Neural crest cell (in vitro differentiated cells): Measurements from ENCODE around the gene BSND. TPM values are rescaled to one million over a fixed set of nuclear protein-coding genes. Genes with fewer than 3 reads are reported as not detected.

Source experiments
- DNase-seq: peaks from one replicate; pipeline ENCODE4 v3.0.0; 2021; ENCODE audit warnings: low read depth, mixed read lengths, low spot score
- H3K27ac Mint-ChIP-seq: one replicate; pipeline ENCODE4 v1.8.0; 2021; ENCODE audit warnings: mild to moderate bottlenecking, mixed read lengths; ENCODE audit not compliant: unreplicated experiment
- H3K27me3 Mint-ChIP-seq: 2 replicates; pipeline ENCODE4 v1.8.0; 2021; ENCODE audit warnings: low read depth, mild to moderate bottlenecking, mixed read lengths
- H3K36me3 Mint-ChIP-seq: 2 replicates; pipeline ENCODE4 v1.8.0; 2021; ENCODE audit warnings: low read depth, mild to moderate bottlenecking, mixed read lengths
- H3K4me1 Mint-ChIP-seq: 2 replicates; pipeline ENCODE4 v1.8.0; 2021; ENCODE audit warnings: mixed read lengths
- H3K4me3 Mint-ChIP-seq: one replicate; pipeline ENCODE4 v1.8.0; 2021; ENCODE audit warnings: mild to moderate bottlenecking, mixed read lengths
- H3K9me3 Mint-ChIP-seq: 2 replicates; pipeline ENCODE4 v1.8.0; 2021; ENCODE audit warnings: mixed read lengths
- CTCF ChIP-seq: fragments of 200-600 bp; sonication (generic); conservative IDR thresholded peaks from 2 replicates; pipeline ENCODE4 v1.5.0; 2021; ENCODE audit warnings: antibody characterized with exemption, mild to moderate bottlenecking
- total RNA-seq: library from RNA; stranded (reverse); gene quantifications from 2 replicates; pipeline ENCODE4 v1.2.1, GENCODE V29; 2021

Gene BSND
- total RNA-seq, 1 donor from 2014 or later, result not detected

DNA sequence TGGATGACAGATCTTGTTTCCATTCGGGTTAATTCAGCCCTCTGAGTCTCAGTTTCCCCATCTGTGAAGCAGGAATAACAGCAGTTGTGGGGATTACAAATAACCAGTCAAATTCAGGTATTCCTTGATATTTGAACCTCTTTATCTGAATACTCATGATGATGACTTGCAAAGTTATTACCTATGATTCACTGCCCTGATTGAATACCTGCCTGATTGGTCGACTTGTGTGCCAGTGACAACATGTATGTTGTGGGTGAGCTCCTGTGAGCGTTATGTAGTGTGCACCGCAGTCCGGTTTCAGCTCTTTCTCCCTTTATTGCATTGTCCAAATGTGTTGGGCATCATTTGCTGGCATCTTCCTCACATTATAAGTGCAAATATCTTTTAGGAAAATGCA, 27.8 kb upstream of the BSND start:
- no peak for TF ChIP-seq CTCF
- no peaks in the 10 kb centered on the region for H3K36me3 Mint-ChIP-seq
- no peak for DNase-seq
- H3K9me3 Mint-ChIP-seq, result no peaks in the 10 kb centered on the region
- H3K4me1 Mint-ChIP-seq, result peaks cover 5% of the 10 kb centered on the region
- no peak overlapping the region for H3K27ac Mint-ChIP-seq
- no peak overlapping the region for H3K4me3 Mint-ChIP-seq
- H3K27me3 Mint-ChIP-seq, result peaks cover 10% of the 10 kb centered on the region

DNA sequence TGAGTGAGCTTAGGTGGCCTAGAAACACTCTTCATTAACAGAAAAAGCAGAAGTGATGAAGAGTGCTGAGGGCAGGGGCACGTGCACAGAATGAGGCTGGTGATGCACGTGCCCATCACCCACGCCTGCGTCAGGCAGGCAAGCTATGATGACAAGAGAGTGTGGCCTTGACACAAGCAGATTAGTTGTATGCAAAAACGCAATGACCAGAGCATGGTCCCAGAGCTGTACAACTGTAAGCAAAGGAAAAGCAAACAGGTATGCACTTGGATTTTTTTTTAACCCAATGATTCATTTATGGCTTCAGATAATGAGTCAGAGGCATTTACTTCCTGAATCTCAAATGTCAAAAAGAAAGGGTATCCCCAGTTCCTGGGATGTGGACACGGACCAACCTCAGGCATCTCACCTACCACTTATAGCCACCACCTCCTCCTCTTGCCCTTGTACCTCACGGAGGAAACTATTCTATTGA, 27.4 kb upstream of the BSND start:
- H3K27me3 Mint-ChIP-seq, result peaks cover 10% of the 10 kb centered on the region
- no peaks in the 10 kb centered on the region for H3K9me3 Mint-ChIP-seq
- H3K4me1 Mint-ChIP-seq, result peaks cover 5% of the 10 kb centered on the region
- TF ChIP-seq CTCF, result no peak
- H3K36me3 Mint-ChIP-seq, result no peaks in the 10 kb centered on the region
- no peak for DNase-seq
- H3K27ac Mint-ChIP-seq, result no peak overlapping the region
- no peak overlapping the region for H3K4me3 Mint-ChIP-seq

- no peak for DNase-seq
- H3K27ac Mint-ChIP-seq, result peak overlapping the region; percentile 43
- no peaks in the 10 kb centered on the region for H3K36me3 Mint-ChIP-seq
- H3K4me1 Mint-ChIP-seq, result peaks cover 5% of the 10 kb centered on the region
- no peak for TF ChIP-seq CTCF
- no peak overlapping the region for H3K4me3 Mint-ChIP-seq
- H3K27me3 Mint-ChIP-seq, result peaks cover 18% of the 10 kb centered on the region
- no peaks in the 10 kb centered on the region for H3K9me3 Mint-ChIP-seq
Observed at GRCh38 chr1:54972436-54972835, 26.3 kb upstream of the BSND start.

DNA sequence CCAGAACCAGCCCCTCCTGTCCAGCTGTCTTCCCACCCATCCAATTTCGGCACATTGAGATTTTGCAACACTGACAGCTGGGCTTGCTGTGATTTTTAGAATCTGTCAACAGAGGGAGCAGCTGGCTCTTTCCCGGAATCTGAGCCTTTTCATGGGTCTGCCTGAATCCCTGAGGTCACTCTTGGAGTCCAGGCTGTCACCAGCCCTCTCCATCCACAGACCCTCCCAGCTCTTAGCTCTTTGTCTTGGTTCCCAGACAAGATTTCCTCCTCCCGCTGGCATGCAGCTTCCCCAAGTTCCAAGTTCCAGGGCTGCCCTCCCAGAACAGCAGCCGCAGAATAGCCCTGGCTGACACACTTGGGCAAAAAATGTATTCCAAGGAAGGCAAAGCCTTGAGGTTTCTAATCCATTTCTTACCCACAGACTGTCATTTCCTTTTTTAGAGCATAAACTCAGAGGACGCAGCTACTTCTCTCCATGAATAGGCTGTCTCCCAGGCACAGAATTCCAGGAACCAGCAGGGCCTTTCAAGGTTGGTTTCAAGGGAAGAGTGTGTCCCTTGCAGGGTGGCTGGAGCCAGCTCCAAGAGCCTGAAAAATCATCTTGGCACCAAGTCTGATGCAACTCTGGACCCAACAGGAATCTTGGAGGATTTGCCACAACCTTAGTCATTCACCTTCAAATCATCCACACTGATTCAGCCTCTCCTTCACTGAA, 25.4 kb upstream of the BSND start:
- H3K27me3 Mint-ChIP-seq, result peaks cover 26% of the 10 kb centered on the region
- H3K36me3 Mint-ChIP-seq, result no peaks in the 10 kb centered on the region
- peak; percentile 49 for TF ChIP-seq CTCF
- no peaks in the 10 kb centered on the region for H3K9me3 Mint-ChIP-seq
- peak; percentile 42 for DNase-seq
- no peak overlapping the region for H3K4me3 Mint-ChIP-seq
- H3K27ac Mint-ChIP-seq, result peak overlapping the region; percentile 23
- H3K4me1 Mint-ChIP-seq, result peaks cover 5% of the 10 kb centered on the region

DNA sequence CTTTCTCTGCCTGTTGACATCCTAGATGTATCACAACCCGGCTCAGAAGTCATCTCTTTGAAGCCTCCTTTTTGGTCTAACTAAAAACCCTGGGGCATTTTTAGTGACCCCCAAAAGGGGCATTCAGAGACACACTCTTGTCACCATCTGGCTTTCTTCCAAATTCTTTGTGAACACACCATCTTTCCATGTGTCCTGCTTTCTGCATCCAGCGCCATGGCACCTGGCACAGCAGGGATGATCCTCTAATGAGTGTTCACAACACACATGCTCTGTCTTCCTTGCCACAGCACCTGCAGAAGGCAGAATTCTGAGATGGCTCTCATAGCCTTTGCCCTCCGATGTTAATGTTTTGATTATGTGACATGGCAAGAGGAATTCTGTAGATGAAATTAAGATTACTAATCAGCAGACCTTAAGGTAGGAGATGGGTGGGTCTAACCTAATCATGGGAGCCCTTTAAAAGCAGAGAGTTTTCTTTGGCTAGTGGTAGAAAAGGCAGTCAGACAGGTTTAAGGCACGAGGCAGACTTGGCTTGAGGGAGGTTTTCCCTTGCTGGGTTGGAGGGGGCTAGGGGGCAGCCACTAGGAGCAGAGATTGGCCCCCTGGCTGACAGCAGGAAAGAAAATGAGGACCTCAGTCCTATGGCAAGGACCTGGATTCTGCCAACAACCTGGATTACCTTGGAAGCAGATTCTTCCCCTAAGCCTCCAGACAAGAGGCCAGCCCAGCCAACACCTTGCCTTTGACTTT, 23.2 kb upstream of the BSND start:
- H3K4me3 Mint-ChIP-seq, result no peak overlapping the region
- DNase-seq, result no peak
- TF ChIP-seq CTCF, result no peak
- H3K27me3 Mint-ChIP-seq, result peaks cover 38% of the 10 kb centered on the region
- peaks cover 5% of the 10 kb centered on the region for H3K4me1 Mint-ChIP-seq
- no peak overlapping the region for H3K27ac Mint-ChIP-seq
- H3K36me3 Mint-ChIP-seq, result no peaks in the 10 kb centered on the region
- H3K9me3 Mint-ChIP-seq, result no peaks in the 10 kb centered on the region
